Mucosa of descending colon (tissue), 3 donors: ENCODE data around the gene HEG1. TPM values are rescaled to one million over a fixed set of nuclear protein-coding genes. Genes with fewer than 3 reads are reported as not detected.

Experiments
- ATAC-seq: fragments of 200-7000 bp; cut with Tn5 transposase; one replicate; pipeline ENCODE4 v1.9.1; 2020; ENCODE audit warnings: mild to moderate bottlenecking, moderate library complexity
- DNase-seq, 3 donors: peaks; one replicate each; pipeline ENCODE4 v3.0.0-alpha.2; 2020
- H3K36me3 ChIP-seq: fragments of 200-600 bp; one replicate; pipeline ENCODE4 v1.8.0; 2021; ENCODE audit warnings: low read depth, mild to moderate bottlenecking
- H3K4me1 ChIP-seq: fragments of 200-600 bp; one replicate; pipeline ENCODE4 v1.8.0; 2021; ENCODE audit warnings: low read depth, mild to moderate bottlenecking
- H3K4me3 ChIP-seq: fragments of 200-600 bp; one replicate; pipeline ENCODE4 v1.8.0; 2021; ENCODE audit warnings: mild to moderate bottlenecking
- H3K9me3 ChIP-seq: fragments of 200-600 bp; one replicate; pipeline ENCODE4 v1.8.0; 2021; ENCODE audit warnings: mild to moderate bottlenecking
- intact Hi-C, 2 donors: fragments of 100-400 bp; cut with DNase I in 1 of 2; cut with micrococcal nuclease in 1 of 2; formaldehyde crosslinking; loops; one replicate each; pipeline versions ENCODE4 v1.11.0 to v1.11.1; 2022; cut with DNase I, micrococcal nuclease
- total RNA-seq, 3 donors: library from RNA; stranded (reverse); fragmentation: NEBNext Ultra II Directional in 2 of 3; extraction: Animal tissue kit (Norgen Biotek cat#: 25700) in 2 of 3; gene quantifications; one replicate each; pipeline versions ENCODE4 v1.2.1 to v1.2.4, GENCODE V29; 2021 to 2023
- TF ChIP-seq, protein P1 (sequence below): fragments of 200-600 bp; IDR thresholded peaks from one replicate; pipeline ENCODE4 v1.8.0; 2022; ENCODE audit warnings: antibody characterized with exemption, mild to moderate bottlenecking
- donor health status: DM: no; HTN: no; CAD: no; lungs with moderate emphysema.
- donor health status: DM: no; HTN: no; CAD: no.
- donor health status: DM: no; HTN: yes; CAD: no.

HEG1 gene
- total RNA-seq, 3 donors from 2014 or later = 7.4 to 45.3 (median 15.0) TPM

DNA sequence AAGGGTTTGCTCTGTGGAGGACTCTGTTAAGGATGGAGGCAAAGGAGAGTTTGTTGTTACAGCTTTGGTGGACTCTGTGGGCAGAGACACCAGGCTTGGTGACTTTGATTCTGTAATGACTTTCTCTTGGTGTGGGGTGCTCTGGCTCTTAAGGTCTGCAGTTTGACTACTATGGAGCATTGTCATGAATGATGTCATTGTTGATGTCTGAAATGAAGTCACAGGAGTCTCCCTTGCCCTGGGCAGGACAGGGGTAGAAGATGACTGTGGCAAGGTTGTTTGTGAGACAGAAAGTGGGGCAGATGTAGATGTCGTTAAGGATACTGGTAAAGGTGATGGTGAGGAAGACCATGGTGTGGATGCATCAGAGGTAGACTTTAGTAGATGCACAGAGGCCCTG is 42.7 kb downstream of the HEG1 start:
- Histone ChIP-seq H3K4me1 (peaks cover 5% of the 10 kb centered on the region), H3K4me3 (no peak overlapping the region), H3K36me3 (no peaks in the 10 kb centered on the region), H3K9me3 (no peaks in the 10 kb centered on the region)
- DNase-seq = no peak
- intact Hi-C loops = no loop called here
- no peak for ATAC-seq
- TF ChIP-seq, protein P1, sequence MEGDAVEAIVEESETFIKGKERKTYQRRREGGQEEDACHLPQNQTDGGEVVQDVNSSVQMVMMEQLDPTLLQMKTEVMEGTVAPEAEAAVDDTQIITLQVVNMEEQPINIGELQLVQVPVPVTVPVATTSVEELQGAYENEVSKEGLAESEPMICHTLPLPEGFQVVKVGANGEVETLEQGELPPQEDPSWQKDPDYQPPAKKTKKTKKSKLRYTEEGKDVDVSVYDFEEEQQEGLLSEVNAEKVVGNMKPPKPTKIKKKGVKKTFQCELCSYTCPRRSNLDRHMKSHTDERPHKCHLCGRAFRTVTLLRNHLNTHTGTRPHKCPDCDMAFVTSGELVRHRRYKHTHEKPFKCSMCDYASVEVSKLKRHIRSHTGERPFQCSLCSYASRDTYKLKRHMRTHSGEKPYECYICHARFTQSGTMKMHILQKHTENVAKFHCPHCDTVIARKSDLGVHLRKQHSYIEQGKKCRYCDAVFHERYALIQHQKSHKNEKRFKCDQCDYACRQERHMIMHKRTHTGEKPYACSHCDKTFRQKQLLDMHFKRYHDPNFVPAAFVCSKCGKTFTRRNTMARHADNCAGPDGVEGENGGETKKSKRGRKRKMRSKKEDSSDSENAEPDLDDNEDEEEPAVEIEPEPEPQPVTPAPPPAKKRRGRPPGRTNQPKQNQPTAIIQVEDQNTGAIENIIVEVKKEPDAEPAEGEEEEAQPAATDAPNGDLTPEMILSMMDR = no peak

DNA sequence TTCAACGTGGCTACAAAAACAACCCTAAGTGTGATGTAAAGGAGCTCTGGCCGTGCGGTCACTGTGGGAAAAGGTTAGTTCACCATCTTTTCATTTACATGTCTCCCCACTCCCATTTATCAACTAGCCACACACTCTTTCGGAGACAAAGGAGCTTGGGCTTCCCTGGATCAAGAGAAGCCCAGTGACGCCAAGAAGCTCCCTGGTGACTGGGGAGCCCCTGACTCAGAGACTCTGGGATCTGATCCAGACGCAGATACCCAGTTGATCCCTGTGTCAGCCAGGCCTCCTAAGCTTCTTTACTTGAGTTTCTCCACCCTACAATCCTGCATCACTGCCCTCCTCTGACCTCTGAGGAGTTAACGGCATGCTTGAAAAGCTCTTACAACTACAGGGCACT is 43.9 kb downstream of the HEG1 start:
- ATAC-seq (no peak), DNase-seq (no peak)
- no peak overlapping the region for H3K4me3 ChIP-seq
- no peaks in the 10 kb centered on the region for H3K36me3 ChIP-seq
- H3K9me3 ChIP-seq = no peaks in the 10 kb centered on the region
- intact Hi-C loops = no loop called here
- peaks cover 5% of the 10 kb centered on the region for H3K4me1 ChIP-seq
- TF ChIP-seq, protein P1 = no peak

DNA sequence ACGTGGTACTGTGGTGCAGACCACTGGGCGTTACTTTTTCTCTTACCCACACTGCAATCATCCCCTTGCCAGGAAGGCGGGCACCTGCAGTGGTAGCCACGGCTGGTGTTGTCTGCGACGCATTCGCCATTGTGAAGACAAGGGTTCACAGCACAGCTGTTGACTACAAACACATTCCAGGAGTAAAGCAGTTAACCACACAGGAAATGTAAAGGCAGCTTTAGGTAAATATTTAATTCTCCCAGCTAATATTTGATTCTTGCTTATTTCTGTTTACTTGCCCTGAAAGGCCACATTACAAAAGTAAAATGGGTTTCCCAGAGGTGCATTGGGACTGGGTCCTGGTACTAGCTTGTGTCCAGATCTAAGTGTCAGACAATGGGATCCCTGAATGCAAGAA is 45.4 kb downstream of the HEG1 start:
- ATAC-seq (peak; percentile 41), DNase-seq (no peak)
- Histone ChIP-seq H3K36me3 (no peaks in the 10 kb centered on the region), H3K4me3 (no peak overlapping the region), H3K4me1 (peaks cover 10% of the 10 kb centered on the region), H3K9me3 (no peaks in the 10 kb centered on the region)
- TF ChIP-seq, protein P1 = no peak
- intact Hi-C loops = no loop called here

DNA sequence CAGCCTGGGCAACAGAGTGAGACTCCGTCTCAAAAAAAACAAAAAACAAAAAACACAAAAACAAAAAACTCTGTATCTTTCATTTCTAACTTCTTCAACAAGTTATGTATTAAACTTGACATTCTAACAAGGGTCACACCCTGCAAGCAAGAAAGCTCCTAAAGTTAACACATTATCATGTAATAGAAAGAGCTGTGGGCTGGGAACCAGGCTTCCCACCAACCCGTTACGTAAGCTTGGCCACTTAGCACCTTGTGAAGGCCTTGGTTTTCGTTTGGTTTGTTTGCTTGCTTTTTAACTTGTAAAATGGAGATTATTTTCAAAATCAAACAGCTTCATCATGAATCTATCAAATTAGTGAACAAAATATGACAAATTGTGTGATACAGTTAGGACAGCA is 47.0 kb downstream of the HEG1 start:
- ATAC-seq (no peak), DNase-seq (no peak)
- H3K4me3 ChIP-seq = no peak overlapping the region
- no peaks in the 10 kb centered on the region for H3K36me3 ChIP-seq
- H3K4me1 ChIP-seq = peaks cover 10% of the 10 kb centered on the region
- H3K9me3 ChIP-seq = no peaks in the 10 kb centered on the region
- intact Hi-C loops = no loop called here
- TF ChIP-seq, protein P1 = no peak

DNA sequence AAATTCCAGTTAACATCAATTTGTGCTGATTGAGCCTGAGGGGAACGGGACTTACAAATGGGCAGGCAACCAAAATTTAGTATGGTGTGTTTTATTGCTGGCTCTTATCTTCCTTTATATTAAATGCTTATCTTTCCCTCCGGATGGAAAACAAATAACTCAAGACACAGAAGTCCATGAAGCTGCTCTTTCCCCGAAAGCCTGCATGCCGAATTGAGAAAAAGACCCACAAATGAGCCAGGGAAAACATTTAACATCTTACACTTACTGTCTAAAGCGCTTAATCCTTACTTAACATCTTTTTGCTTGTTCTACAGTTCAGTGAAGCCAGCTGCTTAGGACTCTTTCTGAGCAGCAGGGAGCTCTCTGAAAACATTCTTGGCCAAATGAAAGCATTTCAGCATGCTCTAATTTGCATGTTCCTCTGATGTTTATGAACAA is 49.5 kb downstream of the HEG1 start:
- DNase-seq (no peak), ATAC-seq (no peak)
- TF ChIP-seq, protein P1 = no peak
- intact Hi-C loops = no loop called here
- H3K36me3 ChIP-seq = no peaks in the 10 kb centered on the region
- peaks cover 28% of the 10 kb centered on the region for H3K4me1 ChIP-seq
- H3K4me3 ChIP-seq = no peak overlapping the region
- H3K9me3 ChIP-seq = no peaks in the 10 kb centered on the region

DNA sequence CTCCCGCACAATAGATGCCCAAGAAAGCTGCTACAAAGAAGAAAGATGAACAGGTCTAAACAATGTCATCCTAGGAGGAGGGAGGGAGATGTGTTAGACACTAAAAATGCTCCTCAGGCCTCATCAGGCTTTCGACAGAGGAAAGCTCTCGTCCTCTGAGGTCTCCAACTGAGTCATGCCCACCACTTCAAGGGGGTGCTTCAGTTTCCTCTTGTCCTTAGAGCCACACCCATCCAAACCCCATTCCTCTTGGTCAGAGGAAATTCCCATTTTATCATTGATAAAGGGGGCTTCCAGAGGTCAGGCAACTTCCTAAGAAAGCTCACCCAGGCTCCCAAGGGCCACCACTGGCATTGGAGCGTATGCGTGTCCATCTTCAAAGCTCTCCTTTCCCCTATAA is 50.1 kb downstream of the HEG1 start:
- Histone ChIP-seq H3K4me3 (no peak overlapping the region), H3K36me3 (no peaks in the 10 kb centered on the region), H3K9me3 (no peaks in the 10 kb centered on the region), H3K4me1 (peaks cover 31% of the 10 kb centered on the region)
- ATAC-seq (no peak), DNase-seq (no peak)
- TF ChIP-seq, protein P1 = no peak
- intact Hi-C loops = no loop called here
